HepG2 (cell line): ENCODE data around the gene PA2G4. TPM values are rescaled to one million over a fixed set of nuclear protein-coding genes. Genes with fewer than 3 reads are reported as not detected.

Experiments used
- AFF4 ChIP-seq: sonication (generic); formaldehyde crosslinking; IDR thresholded peaks from 2 replicates; pipeline ENCODE4 v1.4.0; 2020; ENCODE audit warnings: missing genetic modification reagents
- KAT2B ChIP-seq: fragments of 150-350 bp; IDR thresholded peaks from 2 replicates; pipeline ENCODE4 v1.6.1; 2014; ENCODE audit warnings: low read depth, low read length, borderline replicate concordance
- KDM6A ChIP-seq: IDR thresholded peaks from 2 replicates; pipeline ENCODE4 v1.6.1; 2016; ENCODE audit warnings: low read depth
- MAX ChIP-seq: IDR thresholded peaks from 2 replicates; pipeline ENCODE4 v1.6.1; 2012; ENCODE audit warnings: inconsistent platforms
- MEIS2 ChIP-seq: sonication (generic); formaldehyde crosslinking; IDR thresholded peaks from 2 replicates; pipeline ENCODE4 v1.9.0; 2021; ENCODE audit warnings: mild to moderate bottlenecking, missing genetic modification reagents
- POLR2AphosphoS2 ChIP-seq: IDR thresholded peaks from 2 replicates; pipeline ENCODE4 v1.6.1; 2011; ENCODE audit warnings: low read depth, low read length, improper control_type of control experiment
- PRDM15 ChIP-seq: sonication (generic); formaldehyde crosslinking; IDR thresholded peaks from 2 replicates; pipeline ENCODE4 v1.4.0; 2020; ENCODE audit warnings: missing genetic modification reagents
- ZKSCAN8 ChIP-seq: IDR thresholded peaks from 2 replicates; pipeline ENCODE4 v1.6.1; 2016; ENCODE audit warnings: borderline replicate concordance, missing genetic modification reagents, missing compliant biosample characterization
- ZSCAN20 ChIP-seq: sonication (generic); formaldehyde crosslinking; IDR thresholded peaks from 2 replicates; pipeline ENCODE4 v1.4.0; 2020; ENCODE audit warnings: missing genetic modification reagents, mild to moderate bottlenecking, borderline replicate concordance
- polyA plus RNA-seq, 8 experiments: library from polyadenylated mRNA; depleted of rRNA in 3 of 8; stranded (reverse) in 7 of 8; unstranded in 1 of 8; fragments of >200 nt; fragmentation: Illumina TruSeq in 4 of 8; extraction: Trizol in 4 of 8; gene quantifications; 2 replicates each; pipeline versions ENCODE4 v1.2.1 to v1.2.3, GENCODE V29; 2011 to 2016; ENCODE audit warnings: low read depth in 4 of 8, missing spikeins in 1 of 8, mixed read lengths in 1 of 8; ENCODE audit not compliant: insufficient read depth in 1 of 8
- total RNA-seq, 5 experiments: library from RNA; depleted of rRNA; stranded (reverse); fragments of >200 nt; fragmentation: Illumina TruSeq; extraction: Trizol; gene quantifications; 2 replicates each; pipeline ENCODE4 v1.2.3, GENCODE V29; 2016; ENCODE audit warnings: low read depth in 1 of 5
- TF ChIP-seq, protein P1 (sequence below), 2 experiments: fragments of 450-650 bp in 1 of 2; sonication (generic) in 1 of 2; formaldehyde crosslinking in 1 of 2; IDR thresholded peaks; 2 replicates each; pipeline versions ENCODE4 v1.6.1 to v1.8.0; 2016 to 2022; ENCODE audit warnings: antibody characterized with exemption in 1 of 2, mild to moderate bottlenecking in 1 of 2, missing genetic modification reagents in 1 of 2

Gene PA2G4
- total and polyA plus RNA-seq, 2 of the 13 experiments (the other 11 are each of a cell fraction or from before 2014, with no cell fraction given) = 147 to 240 TPM

GRCh38 chr12:56116267-56117081 is 12.1 kb downstream of the PA2G4 start, which contains the start of gene RPL41 (continued):
- TF ChIP-seq, protein P1, sequence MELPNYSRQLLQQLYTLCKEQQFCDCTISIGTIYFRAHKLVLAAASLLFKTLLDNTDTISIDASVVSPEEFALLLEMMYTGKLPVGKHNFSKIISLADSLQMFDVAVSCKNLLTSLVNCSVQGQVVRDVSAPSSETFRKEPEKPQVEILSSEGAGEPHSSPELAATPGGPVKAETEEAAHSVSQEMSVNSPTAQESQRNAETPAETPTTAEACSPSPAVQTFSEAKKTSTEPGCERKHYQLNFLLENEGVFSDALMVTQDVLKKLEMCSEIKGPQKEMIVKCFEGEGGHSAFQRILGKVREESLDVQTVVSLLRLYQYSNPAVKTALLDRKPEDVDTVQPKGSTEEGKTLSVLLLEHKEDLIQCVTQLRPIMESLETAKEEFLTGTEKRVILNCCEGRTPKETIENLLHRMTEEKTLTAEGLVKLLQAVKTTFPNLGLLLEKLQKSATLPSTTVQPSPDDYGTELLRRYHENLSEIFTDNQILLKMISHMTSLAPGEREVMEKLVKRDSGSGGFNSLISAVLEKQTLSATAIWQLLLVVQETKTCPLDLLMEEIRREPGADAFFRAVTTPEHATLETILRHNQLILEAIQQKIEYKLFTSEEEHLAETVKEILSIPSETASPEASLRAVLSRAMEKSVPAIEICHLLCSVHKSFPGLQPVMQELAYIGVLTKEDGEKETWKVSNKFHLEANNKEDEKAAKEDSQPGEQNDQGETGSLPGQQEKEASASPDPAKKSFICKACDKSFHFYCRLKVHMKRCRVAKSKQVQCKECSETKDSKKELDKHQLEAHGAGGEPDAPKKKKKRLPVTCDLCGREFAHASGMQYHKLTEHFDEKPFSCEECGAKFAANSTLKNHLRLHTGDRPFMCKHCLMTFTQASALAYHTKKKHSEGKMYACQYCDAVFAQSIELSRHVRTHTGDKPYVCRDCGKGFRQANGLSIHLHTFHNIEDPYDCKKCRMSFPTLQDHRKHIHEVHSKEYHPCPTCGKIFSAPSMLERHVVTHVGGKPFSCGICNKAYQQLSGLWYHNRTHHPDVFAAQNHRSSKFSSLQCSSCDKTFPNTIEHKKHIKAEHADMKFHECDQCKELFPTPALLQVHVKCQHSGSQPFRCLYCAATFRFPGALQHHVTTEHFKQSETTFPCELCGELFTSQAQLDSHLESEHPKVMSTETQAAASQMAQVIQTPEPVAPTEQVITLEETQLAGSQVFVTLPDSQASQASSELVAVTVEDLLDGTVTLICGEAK (IDR thresholded peaks at IDR 0.05) = peak; percentile 25; the same call in 1 of the 2 replicates
- TF ChIP-seq, protein P1 (CRISPR knock-in tag; IDR thresholded peaks at IDR 0.05) = peak; percentile 71
- TF ChIP-seq PRDM15 (CRISPR knock-in tag) (0 out of 2 replicates have a peak, but pooled peaks have one; percentile 22), ZSCAN20 (CRISPR knock-in tag) (0 out of 2 replicates have a peak, but pooled peaks have one; percentile 17), AFF4 (CRISPR knock-in tag) (peak; percentile 88), MEIS2 (peak; percentile 79), KAT2B (no peak), ZKSCAN8 (CRISPR knock-in tag) (0 out of 2 replicates have a peak, but pooled peaks have one; percentile 36), KDM6A (CRISPR knock-in tag) (peak; percentile 19; the same call in 1 of the 2 replicates), POLR2AphosphoS2 (peak; percentile 97), MAX (peak; percentile 84)
